ENCODE measurements around the gene FRRS1. TPM values are rescaled to one million over a fixed set of nuclear protein-coding genes. Genes with fewer than 3 reads are reported as not detected.
A peak's percentile ranks its signal among the peaks of the same experiment; 100 is the strongest.

The FRRS1 gene
- total RNA-seq, 4 donors from 2014 or later: 3.6 to 13.1 (median 7.3) TPM

DNA sequence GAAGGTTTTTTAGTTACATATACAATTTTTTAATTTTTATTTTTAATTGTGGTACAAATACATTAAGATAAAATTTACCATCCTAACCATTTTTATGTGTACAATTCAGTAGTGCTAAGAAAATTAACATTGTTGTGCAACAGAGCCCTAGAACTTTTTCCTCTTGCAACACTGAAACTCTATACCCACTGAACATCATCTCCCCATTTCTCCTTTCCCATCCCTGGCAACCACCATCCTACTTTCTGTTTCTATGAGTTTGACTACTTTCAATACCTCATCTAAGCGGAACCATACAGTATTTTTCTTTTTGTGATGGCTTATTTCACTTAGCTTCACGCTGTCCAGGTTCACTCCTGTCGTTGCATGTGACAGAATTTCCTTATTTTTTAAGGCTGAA is 66.4 kb downstream of the FRRS1 start:
- ATAC-seq (ENCODE audit: low FRiP score): no peak
- no peak for DNase-seq (ENCODE audit: low spot score)
- TF ChIP-seq CTCF (IDR thresholded peaks at IDR 0.05): no peak

- DNase-seq (ENCODE audit: low spot score): no peak
- no peak for ATAC-seq (ENCODE audit: low FRiP score)
- TF ChIP-seq CTCF (IDR thresholded peaks at IDR 0.05): no peak
These were observed 68.9 kb downstream of the FRRS1 start for GRCh38 chr1:99697580-99697979.

DNA sequence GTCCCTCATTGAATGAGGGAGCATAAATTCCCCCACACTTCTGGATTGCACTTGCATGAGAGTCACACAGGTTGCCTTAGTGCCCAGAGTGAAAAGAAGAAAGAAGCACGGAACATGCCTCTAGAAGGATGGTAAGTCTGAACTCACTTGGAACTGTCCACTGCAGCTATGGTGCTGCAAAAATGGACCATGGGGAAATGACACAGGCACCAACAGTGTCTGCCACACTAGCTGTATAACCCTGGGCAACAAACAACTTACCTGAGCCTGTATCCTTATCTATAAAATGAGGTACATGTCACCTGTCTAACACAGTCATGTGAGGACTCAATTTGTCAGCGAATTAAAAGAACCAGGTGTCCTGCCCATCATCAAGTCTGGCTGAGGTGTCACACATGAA is 69.8 kb downstream of the FRRS1 start:
- no peak for ATAC-seq (ENCODE audit: low FRiP score)

DNA sequence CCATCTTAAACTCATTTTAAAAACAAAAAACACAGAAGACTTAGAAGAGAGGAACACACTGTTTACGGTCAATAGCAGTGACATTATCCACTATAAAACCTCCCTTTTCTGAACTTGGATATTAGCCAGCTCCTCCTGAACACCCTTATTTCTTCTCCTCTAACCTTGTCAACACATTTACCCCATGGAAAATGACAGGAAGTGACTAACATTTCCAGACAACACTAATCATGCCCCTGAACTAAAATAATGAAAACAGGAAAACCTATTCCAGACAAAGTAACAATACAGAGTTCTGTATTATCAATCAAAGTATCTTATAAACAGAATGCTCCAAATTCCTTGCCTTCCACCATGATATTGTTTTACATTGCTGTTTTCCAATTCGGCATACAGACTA is 75.3 kb downstream of the FRRS1 start:
- TF ChIP-seq CTCF (IDR thresholded peaks at IDR 0.05): no peak
- no peak for DNase-seq (ENCODE audit: low spot score)
- ATAC-seq (ENCODE audit: low FRiP score): no peak

More for the DNA sequence above, 69.8 kb downstream of the FRRS1 start:
- TF ChIP-seq CTCF (IDR thresholded peaks at IDR 0.05): no peak
- DNase-seq (ENCODE audit: low spot score): no peak

DNA sequence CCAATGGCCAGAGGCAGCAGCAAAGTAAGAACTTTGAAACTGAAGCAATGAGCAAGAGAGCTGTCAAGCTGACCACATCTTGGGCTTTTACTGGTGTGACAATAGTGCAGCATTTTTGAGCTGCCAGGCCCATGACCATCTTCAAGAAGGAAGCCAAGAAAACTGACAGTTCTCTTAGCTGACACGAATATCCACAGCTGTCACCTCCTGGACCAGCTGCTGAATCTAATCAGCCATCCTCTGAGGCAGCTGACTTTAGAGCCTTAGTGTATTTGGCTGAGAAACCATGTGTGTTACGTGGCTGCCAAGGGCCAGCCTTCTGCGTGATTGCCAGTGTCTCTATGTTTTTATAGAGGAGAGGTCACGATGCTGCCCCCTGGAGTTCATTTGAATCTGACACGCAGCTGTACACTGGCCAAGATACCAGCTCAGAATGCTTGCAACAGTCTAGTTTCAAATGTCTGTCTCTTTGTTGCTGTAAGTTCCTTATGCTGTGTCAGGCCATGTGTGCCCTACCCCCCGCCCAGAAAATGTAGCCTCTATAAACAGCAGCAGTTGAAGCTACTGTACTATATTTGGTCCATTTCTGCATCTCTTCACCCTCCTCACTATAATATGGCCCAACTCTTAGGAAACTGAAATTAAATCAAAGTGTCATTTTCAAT is 80.8 kb downstream of the FRRS1 start:
- ATAC-seq (ENCODE audit: low FRiP score): peak; percentile 92
- DNase-seq (ENCODE audit: low spot score): peak; percentile 38
- no peak for TF ChIP-seq CTCF (IDR thresholded peaks at IDR 0.05)

GRCh38 chr1:99682291-99682751 is 84.1 kb downstream of the FRRS1 start:
- DNase-seq (ENCODE audit: low spot score): no peak
- ATAC-seq (ENCODE audit: low FRiP score): no peak
- TF ChIP-seq CTCF (IDR thresholded peaks at IDR 0.05): no peak

GRCh38 chr1:99681583-99681982 is 84.9 kb downstream of the FRRS1 start:
- DNase-seq (ENCODE audit: low spot score) (no peak), ATAC-seq (ENCODE audit: low FRiP score) (no peak)
- no peak for TF ChIP-seq CTCF (IDR thresholded peaks at IDR 0.05)
